ENCODE data around the gene GART. TPM values are rescaled to one million over a fixed set of nuclear protein-coding genes. Genes with fewer than 3 reads are reported as not detected.
"Not testable (repeated sequence)": the region's sequence is repeated elsewhere in the genome, so short reads cannot be mapped to it uniquely, and the experiment has no call there.

Gene GART
- total RNA-seq, 1 experiment from 2014 or later: 142 TPM

DNA sequence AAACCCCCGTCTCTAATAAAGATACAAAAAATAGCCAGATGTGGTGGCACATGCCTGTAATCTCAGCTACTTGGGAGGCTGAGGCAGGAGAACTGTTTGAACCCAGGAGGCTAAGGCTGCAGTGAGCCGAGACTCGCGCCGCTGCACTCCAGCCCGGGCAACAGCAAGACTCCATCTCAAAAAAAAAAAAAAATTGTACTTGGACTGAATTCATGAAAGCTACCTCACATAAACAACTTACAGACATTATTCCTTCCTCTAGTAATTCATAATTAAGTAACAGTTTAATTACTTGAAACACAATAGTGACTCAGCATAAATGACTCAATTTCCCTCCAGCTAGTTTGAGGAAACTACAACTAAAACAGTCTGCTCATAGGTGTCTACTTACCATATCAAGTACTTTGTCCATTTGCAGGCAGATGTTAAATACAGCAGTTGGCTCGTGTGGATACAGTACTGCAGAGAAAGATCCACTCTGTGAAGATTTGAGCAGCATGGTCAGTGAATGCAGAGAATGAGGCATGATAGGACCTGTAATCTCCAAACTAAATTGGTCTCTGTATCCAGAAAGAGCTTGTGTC, 37.1 kb upstream of the GART start:
- POLR2A ChIA-PET (ENCODE audit: unreplicated experiment): no interaction called here

GRCh38 chr21:33578214-33578613, 36.3 kb upstream of the GART start:
- Histone ChIP-seq H3F3A (ENCODE audit: low read length, unreplicated experiment) (peaks cover 19% of the 10 kb centered on the region), H4K20me1 (ENCODE audit: low read length) (peaks cover 6% of the 10 kb centered on the region; the same call in 1 of the 2 replicates), H3K79me2 (ENCODE audit: low read length) (no peaks in the 10 kb centered on the region), H3K36me3 (ENCODE audit: low read depth, low read length) (peaks cover 65% of the 10 kb centered on the region), H3K27ac (ENCODE audit: low read length) (no peak overlapping the region), H3K9me3 (ENCODE audit: low read length) (no peaks in the 10 kb centered on the region), H3K4me3 (ENCODE audit: low read length) (no peak overlapping the region), H3K9ac (ENCODE audit: low read length) (no peak overlapping the region), H3K27me3 (ENCODE audit: low read length) (no peaks in the 10 kb centered on the region), H3K4me2 (ENCODE audit: low read length) (no peak overlapping the region), H2AFZ (ENCODE audit: low read length) (no peak overlapping the region), H3K4me1 (ENCODE audit: insufficient read depth, low read length) (peaks cover 9% of the 10 kb centered on the region; the same call in 1 of the 2 replicates), H3K9me2 (replicated peaks; ENCODE audit: low read length) (no peaks in the 10 kb centered on the region)
- intact Hi-C loops (cut with micrococcal nuclease): no loop called here
- ChIA-PET POLR2A (ENCODE audit: unreplicated experiment) (no interaction called here), CTCF (no interaction called here)
- no TSS peak for BruUV-seq (replicated peaks)
- DNase-seq (no peak), ATAC-seq (no peak)
- TF ChIP-seq EZH2phosphoT487 (IDR thresholded peaks at IDR 0.05; ENCODE audit: borderline replicate concordance, low read length) (no peak), EZH2 (IDR thresholded peaks at IDR 0.05; ENCODE audit: low read length, unreplicated experiment) (no peak)
- TF ChIP-seq, protein P1, sequence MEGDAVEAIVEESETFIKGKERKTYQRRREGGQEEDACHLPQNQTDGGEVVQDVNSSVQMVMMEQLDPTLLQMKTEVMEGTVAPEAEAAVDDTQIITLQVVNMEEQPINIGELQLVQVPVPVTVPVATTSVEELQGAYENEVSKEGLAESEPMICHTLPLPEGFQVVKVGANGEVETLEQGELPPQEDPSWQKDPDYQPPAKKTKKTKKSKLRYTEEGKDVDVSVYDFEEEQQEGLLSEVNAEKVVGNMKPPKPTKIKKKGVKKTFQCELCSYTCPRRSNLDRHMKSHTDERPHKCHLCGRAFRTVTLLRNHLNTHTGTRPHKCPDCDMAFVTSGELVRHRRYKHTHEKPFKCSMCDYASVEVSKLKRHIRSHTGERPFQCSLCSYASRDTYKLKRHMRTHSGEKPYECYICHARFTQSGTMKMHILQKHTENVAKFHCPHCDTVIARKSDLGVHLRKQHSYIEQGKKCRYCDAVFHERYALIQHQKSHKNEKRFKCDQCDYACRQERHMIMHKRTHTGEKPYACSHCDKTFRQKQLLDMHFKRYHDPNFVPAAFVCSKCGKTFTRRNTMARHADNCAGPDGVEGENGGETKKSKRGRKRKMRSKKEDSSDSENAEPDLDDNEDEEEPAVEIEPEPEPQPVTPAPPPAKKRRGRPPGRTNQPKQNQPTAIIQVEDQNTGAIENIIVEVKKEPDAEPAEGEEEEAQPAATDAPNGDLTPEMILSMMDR (conservative IDR thresholded peaks at IDR 0.05; ENCODE audit: low read depth, low read length): no peak

More for the DNA sequence above, 37.1 kb upstream of the GART start:
- Histone ChIP-seq H3K79me2 (ENCODE audit: low read length) (no peaks in the 10 kb centered on the region), H2AFZ (ENCODE audit: low read length) (no peak overlapping the region), H3K27ac (ENCODE audit: low read length) (0 out of 2 replicates have a peak overlapping the region, but pooled peaks have one; percentile 27), H3K4me3 (ENCODE audit: low read length) (no peak overlapping the region), H3K9me3 (ENCODE audit: low read length) (no peaks in the 10 kb centered on the region), H3K9ac (ENCODE audit: low read length) (no peak overlapping the region), H3K27me3 (ENCODE audit: low read length) (no peaks in the 10 kb centered on the region), H3K4me1 (ENCODE audit: insufficient read depth, low read length) (peaks cover 9% of the 10 kb centered on the region; the same call in 1 of the 2 replicates), H4K20me1 (ENCODE audit: low read length) (peaks cover 6% of the 10 kb centered on the region; the same call in 1 of the 2 replicates), H3F3A (ENCODE audit: low read length, unreplicated experiment) (peaks cover 19% of the 10 kb centered on the region), H3K4me2 (ENCODE audit: low read length) (no peak overlapping the region), H3K36me3 (ENCODE audit: low read depth, low read length) (peaks cover 63% of the 10 kb centered on the region), H3K9me2 (replicated peaks; ENCODE audit: low read length) (no peaks in the 10 kb centered on the region)
- intact Hi-C loops (cut with micrococcal nuclease): no loop called here
- DNase-seq: peak; percentile 30
- peak; percentile 23 for ATAC-seq
- TF ChIP-seq, protein P1 (conservative IDR thresholded peaks at IDR 0.05; ENCODE audit: low read depth, low read length): no peak
- no peak for TF ChIP-seq EZH2 (IDR thresholded peaks at IDR 0.05; ENCODE audit: low read length, unreplicated experiment)
- no peak for TF ChIP-seq EZH2phosphoT487 (IDR thresholded peaks at IDR 0.05; ENCODE audit: borderline replicate concordance, low read length)
- CTCF ChIA-PET: no interaction called here
- no TSS peak for BruUV-seq (replicated peaks)

DNA sequence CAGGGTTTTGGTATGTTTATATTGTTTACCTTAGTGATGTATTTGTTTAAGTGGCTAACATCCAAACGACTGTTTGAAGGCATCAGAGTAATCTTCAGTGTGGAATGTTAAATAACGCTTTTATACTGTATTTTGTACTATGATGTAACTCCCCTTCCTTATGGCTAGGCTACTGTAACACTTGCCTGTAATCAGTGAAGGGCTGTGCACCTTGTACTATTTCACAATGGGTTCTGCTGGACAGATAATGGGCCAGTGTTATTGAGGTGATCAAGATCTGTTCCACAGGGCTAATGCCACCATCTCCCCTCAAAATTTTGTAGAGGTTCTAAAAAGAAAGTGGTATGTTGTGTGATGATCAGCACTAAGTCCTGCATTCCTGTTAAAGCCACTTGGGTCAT, 34.8 kb upstream of the GART start:
- H3K27me3 ChIP-seq (ENCODE audit: low read length); H3K27ac ChIP-seq (ENCODE audit: low read length); H2AFZ ChIP-seq (ENCODE audit: low read length); H3K9ac ChIP-seq (ENCODE audit: low read length); H3K4me3 ChIP-seq (ENCODE audit: low read length); intact Hi-C loops (cut with micrococcal nuclease); H3K4me2 ChIP-seq (ENCODE audit: low read length); H3K9me3 ChIP-seq (ENCODE audit: low read length); H3K79me2 ChIP-seq (ENCODE audit: low read length); H4K20me1 ChIP-seq (ENCODE audit: low read length); CTCF ChIA-PET; POLR2A ChIA-PET (ENCODE audit: unreplicated experiment); H3K9me2 ChIP-seq (replicated peaks; ENCODE audit: low read length); H3K4me1 ChIP-seq (ENCODE audit: insufficient read depth, low read length): not testable (repeated sequence)
- DNase-seq (peak; percentile 31), ATAC-seq (peak; percentile 87)
- H3K36me3 ChIP-seq (ENCODE audit: low read depth, low read length): peaks cover 77% of the 10 kb centered on the region
- H3F3A ChIP-seq (ENCODE audit: low read length, unreplicated experiment): peaks cover 19% of the 10 kb centered on the region
- TSS peak; percentile 39 for BruUV-seq (replicated peaks)

Data from PC-3 (cell line).